Measurements from ENCODE around the gene POLR2L.

DNA sequence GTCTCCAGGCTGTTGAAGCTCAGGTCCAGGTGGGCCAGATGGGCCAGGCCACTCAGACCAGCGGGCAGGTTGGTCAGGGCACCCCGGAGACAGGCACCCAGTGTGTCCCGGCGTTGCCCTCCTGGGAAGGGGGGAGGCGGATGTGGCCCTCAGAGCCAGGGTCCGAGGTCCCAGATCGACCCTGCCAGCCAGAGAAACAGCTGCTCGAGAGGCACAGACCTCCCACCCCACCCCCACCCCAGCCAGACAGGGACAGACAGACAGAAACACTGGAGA is 38.9 kb downstream of the POLR2L start:
- TF ChIP-seq, protein P1, sequence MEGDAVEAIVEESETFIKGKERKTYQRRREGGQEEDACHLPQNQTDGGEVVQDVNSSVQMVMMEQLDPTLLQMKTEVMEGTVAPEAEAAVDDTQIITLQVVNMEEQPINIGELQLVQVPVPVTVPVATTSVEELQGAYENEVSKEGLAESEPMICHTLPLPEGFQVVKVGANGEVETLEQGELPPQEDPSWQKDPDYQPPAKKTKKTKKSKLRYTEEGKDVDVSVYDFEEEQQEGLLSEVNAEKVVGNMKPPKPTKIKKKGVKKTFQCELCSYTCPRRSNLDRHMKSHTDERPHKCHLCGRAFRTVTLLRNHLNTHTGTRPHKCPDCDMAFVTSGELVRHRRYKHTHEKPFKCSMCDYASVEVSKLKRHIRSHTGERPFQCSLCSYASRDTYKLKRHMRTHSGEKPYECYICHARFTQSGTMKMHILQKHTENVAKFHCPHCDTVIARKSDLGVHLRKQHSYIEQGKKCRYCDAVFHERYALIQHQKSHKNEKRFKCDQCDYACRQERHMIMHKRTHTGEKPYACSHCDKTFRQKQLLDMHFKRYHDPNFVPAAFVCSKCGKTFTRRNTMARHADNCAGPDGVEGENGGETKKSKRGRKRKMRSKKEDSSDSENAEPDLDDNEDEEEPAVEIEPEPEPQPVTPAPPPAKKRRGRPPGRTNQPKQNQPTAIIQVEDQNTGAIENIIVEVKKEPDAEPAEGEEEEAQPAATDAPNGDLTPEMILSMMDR (IDR thresholded peaks at IDR 0.05), result no peak
- TF ChIP-seq POLR2AphosphoS5 (IDR thresholded peaks at IDR 0.05; ENCODE audit: low read depth, low read length), result no peak
